ENCODE results near the gene FAM210B. TPM values are rescaled to one million over a fixed set of nuclear protein-coding genes. Genes with fewer than 3 reads are reported as not detected.

FAM210B gene
- total and polyA plus RNA-seq, 9 of the 15 experiments (the other 6 are each of a cell fraction or from before 2014, with no cell fraction given), result 12.1 to 87.3 (median 47.6) TPM

DNA sequence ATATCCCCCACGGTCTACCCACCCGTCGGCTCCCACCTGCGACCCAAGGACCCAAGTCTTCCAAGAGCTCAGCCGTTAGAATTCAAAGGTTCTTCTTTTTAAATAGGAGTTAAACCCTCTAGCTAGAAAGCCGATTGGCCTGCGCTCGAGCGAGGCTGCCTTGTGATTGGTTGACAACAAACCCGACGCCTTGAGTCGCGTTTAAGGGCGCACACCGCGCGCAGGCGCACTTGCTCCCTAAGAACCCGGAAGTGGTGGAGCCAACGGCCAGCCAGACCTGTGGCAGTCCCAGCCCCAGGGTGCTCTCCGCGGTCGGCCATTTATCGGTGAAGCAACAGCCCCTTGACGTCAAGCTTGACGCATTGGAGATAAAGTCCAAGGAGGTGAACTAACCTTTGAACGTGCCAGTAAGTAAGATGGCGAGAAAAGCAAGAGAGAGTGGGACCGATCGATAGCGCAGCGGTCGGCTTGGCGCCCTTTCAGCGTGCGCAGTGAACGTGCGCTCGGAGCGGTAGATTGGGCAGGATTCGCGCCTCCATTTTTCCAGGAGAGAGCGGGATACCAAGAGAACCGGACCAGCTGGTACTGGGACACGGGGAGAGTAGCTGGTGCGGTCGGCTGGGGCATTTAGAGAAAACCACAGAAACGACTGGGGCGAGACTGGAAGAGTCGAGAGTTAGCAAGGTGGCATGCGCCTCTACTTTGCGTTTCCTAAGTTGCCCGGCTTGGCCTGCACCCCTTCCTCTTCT lies 33.5 kb downstream of the FAM210B start, which contains the start of the genes AURKA and CSTF1 (continued):
- TF ChIP-seq, protein P1, sequence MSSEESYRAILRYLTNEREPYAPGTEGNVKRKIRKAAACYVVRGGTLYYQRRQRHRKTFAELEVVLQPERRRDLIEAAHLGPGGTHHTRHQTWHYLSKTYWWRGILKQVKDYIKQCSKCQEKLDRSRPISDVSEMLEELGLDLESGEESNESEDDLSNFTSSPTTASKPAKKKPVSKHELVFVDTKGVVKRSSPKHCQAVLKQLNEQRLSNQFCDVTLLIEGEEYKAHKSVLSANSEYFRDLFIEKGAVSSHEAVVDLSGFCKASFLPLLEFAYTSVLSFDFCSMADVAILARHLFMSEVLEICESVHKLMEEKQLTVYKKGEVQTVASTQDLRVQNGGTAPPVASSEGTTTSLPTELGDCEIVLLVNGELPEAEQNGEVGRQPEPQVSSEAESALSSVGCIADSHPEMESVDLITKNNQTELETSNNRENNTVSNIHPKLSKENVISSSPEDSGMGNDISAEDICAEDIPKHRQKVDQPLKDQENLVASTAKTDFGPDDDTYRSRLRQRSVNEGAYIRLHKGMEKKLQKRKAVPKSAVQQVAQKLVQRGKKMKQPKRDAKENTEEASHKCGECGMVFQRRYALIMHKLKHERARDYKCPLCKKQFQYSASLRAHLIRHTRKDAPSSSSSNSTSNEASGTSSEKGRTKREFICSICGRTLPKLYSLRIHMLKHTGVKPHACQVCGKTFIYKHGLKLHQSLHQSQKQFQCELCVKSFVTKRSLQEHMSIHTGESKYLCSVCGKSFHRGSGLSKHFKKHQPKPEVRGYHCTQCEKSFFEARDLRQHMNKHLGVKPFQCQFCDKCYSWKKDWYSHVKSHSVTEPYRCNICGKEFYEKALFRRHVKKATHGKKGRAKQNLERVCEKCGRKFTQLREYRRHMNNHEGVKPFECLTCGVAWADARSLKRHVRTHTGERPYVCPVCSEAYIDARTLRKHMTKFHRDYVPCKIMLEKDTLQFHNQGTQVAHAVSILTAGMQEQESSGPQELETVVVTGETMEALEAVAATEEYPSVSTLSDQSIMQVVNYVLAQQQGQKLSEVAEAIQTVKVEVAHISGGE (CRISPR knock-in tag; IDR thresholded peaks at IDR 0.05), result peak in 1 of 3 experiments; percentile 89; a peak in 2 of 6 replicates
- no peak for TF ChIP-seq RBM25 (IDR thresholded peaks at IDR 0.05; ENCODE audit: low read depth, low read length, severe bottlenecking)
- TF ChIP-seq ZBTB1 (CRISPR knock-in tag; IDR thresholded peaks at IDR 0.05; ENCODE audit: borderline replicate concordance, low read depth), result no peak
- TF ChIP-seq RBBP5 (IDR thresholded peaks at IDR 0.05; ENCODE audit: borderline replicate concordance, insufficient read depth, low read length, poor library complexity, severe bottlenecking), result peak; percentile 90
- no peak for TF ChIP-seq BMI1 (IDR thresholded peaks at IDR 0.05; ENCODE audit: low read length)
- TF ChIP-seq, protein P2, sequence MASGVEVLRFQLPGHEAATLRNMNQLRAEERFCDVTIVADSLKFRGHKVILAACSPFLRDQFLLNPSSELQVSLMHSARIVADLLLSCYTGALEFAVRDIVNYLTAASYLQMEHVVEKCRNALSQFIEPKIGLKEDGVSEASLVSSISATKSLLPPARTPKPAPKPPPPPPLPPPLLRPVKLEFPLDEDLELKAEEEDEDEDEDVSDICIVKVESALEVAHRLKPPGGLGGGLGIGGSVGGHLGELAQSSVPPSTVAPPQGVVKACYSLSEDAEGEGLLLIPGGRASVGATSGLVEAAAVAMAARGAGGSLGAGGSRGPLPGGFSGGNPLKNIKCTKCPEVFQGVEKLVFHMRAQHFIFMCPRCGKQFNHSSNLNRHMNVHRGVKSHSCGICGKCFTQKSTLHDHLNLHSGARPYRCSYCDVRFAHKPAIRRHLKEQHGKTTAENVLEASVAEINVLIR (CRISPR knock-in tag; IDR thresholded peaks at IDR 0.05), result peak; percentile 89
- TF ChIP-seq ZNF431 (CRISPR knock-in tag; IDR thresholded peaks at IDR 0.05), result peak; percentile 44; the same call in 1 of the 2 replicates
- no peak for TF ChIP-seq HIVEP1 (CRISPR knock-in tag; IDR thresholded peaks at IDR 0.05)
- TF ChIP-seq, protein P3, sequence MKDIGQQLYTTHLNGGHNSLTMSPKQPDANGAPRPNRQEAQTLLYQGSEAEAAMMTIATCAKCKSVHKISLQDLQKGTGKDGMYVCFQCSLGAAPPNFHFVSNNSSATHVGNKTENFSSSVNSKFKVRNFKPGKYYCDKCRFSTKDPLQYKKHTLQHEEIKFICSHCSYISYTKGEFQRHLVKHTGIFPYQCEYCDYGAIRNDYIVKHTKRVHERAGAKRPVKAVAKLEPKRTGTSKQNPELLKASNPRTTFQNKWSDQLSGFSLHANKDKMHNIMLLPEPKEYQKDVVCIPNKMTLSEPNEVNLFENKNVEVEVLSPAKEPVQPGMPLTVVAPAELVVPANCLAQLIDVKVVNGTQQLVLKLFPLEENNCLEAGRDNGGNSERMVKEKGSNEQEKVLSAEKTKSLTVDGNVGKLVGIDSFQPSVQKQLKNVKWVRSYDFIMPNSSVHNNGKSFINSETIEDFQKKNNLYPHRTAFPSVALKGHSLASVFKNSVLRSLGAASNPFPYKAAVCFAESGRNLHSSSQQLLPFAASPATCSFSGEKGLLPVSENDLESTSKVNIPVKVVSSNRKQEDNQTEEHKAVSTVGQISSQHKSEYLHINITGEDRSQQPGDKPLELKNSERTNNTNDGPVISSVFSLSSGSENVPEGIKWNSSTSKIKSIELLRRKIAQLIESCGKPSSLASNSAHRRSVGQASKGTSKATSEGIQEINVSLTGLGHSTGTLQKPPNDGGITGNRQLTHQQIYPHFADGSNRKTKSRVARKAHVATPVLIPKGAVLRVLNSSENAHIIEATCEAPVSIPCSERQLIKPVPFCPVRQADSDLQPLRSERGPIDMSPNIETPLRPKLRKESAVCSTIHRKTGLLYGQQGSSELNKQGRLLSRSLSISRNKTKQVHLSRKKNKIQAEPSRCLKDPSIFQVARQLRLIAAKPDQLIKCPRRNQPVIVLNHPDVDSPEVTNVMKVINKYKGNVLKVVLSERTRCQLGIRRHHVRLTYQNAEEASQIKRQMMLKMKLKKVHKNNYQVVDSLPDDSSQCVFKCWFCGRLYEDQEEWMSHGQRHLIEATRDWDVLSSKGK (CRISPR knock-in tag; IDR thresholded peaks at IDR 0.05), result no peak
- TF ChIP-seq, protein P4, sequence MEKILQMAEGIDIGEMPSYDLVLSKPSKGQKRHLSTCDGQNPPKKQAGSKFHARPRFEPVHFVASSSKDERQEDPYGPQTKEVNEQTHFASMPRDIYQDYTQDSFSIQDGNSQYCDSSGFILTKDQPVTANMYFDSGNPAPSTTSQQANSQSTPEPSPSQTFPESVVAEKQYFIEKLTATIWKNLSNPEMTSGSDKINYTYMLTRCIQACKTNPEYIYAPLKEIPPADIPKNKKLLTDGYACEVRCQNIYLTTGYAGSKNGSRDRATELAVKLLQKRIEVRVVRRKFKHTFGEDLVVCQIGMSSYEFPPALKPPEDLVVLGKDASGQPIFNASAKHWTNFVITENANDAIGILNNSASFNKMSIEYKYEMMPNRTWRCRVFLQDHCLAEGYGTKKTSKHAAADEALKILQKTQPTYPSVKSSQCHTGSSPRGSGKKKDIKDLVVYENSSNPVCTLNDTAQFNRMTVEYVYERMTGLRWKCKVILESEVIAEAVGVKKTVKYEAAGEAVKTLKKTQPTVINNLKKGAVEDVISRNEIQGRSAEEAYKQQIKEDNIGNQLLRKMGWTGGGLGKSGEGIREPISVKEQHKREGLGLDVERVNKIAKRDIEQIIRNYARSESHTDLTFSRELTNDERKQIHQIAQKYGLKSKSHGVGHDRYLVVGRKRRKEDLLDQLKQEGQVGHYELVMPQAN (IDR thresholded peaks at IDR 0.05; ENCODE audit: borderline replicate concordance), result peak; percentile 79
- no peak for TF ChIP-seq MCM5 (IDR thresholded peaks at IDR 0.05; ENCODE audit: low read depth)
- no peak for TF ChIP-seq ZNF780A (CRISPR knock-in tag; IDR thresholded peaks at IDR 0.05)
- TF ChIP-seq TAF1 (IDR thresholded peaks at IDR 0.05; ENCODE audit: control insufficient read depth, extremely low read depth, insufficient read depth, low read length, severe bottlenecking), result peak; percentile 84
